ENCODE results near the gene ACVRL1.

The ACVRL1 gene

DNA sequence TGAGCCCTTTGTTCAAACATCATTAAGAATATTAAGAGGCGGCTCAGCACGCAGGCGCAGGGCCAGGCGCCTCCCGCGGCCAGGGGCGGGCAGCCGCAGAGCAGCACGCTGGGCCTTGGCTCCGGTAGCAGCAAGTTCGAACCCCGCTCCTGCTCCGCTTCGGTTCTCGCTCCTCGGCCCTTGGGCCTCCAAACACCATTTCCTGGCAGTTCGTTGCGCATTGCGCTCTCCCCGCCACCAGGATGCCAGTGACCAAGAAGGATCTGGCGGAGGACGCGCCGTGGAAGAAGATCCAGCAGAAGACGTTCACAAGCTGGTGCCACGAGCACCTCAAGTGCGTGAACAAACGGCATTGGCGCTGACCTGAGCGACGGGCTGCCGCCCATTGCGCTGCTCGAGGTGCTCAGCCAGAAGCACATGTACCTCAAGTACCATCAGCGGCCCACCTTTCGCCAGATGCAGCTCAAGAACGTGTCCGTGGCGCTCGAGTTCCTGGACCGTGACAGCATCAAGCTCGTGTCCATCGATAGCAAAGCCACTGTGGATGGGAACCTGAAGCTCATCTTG is 6.9 kb upstream of the ACVRL1 start:
- no peak for FAIRE-seq

- no peak for FAIRE-seq
These were observed 6.0 kb upstream of the ACVRL1 start for GRCh38 chr12:51901121-51901817.

DNA sequence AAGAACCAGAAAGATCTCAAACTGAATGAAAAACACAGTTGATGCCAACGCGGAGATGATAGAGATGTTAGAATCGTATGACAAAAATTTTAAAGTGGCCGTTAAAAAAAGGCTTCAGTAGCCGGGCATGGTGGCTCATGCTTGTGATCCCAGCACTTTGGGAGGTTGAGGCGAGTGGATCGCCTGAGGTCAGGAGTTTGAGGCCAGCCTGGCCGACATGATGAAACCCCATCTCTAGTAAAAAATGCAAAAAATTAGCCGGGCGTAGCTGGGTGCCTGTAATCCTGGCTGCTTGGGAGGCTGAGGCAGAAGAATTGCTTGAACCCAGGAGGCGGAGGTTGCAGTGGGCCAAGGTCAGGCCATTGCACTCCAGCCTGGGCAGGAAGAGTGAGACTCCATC is 5.4 kb upstream of the ACVRL1 start:
- no peak for FAIRE-seq

DNA sequence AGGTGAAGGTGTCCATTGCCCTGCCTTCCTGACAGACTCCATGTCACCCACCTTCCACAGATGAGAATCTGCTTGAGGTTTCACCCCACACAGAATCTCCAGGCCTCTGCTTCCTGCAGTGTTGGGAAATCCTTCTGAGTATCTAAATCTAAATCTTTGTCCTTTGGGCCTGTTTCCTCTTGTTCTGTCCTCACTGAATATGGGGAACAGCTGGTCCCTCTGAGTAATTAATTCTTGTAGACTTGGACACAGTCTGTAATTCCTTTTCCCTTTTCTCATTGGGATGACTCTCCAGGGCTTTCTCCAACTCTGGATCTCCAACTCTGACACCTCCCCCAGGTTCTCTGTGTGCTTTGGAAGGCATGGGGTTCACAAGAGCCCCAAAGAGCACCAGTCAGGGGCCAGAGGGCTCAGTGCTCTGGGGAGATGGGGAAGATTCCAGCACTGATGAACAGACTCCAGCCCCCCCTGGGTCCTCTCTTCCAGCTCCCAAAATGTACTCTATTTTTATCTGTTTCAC is 2.3 kb upstream of the ACVRL1 start:
- no peak for FAIRE-seq

GRCh38 chr12:51905471-51906429 is 1.6 kb upstream of the ACVRL1 start:
- no peak for FAIRE-seq

DNA sequence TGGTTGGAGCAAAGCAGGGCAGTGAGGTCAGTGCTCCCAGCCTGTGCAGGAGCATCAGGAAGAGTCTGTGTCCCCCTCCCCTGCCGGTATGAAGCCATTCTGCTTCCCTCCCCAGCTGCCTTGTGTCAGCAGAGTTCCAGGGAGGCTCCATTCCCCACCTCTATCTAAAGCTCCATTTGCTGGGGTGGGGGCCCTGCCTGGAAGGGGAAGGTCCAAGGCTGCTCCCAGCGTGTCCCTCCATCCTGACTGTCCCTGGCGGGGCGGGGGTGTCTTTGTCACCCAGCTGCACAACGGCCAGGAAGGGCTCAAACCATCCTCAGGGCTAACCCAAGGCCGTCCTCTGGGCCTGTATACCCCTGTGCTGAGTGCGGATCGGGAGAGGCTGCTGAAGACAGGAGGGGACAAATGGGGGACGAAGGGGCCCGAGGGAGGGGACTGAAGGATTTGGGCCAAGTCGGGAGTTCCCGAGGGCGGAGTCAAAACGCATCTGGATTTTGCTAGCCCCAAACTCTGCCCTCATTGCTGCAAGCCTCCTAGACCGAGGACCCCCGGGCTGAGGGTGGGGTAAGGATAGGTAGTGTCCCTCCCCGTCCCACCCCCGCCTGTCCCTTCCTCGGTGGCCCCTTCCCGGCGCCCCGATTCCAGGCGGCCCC is 748 bp upstream of the ACVRL1 start:
- FAIRE-seq = no peak

DNA sequence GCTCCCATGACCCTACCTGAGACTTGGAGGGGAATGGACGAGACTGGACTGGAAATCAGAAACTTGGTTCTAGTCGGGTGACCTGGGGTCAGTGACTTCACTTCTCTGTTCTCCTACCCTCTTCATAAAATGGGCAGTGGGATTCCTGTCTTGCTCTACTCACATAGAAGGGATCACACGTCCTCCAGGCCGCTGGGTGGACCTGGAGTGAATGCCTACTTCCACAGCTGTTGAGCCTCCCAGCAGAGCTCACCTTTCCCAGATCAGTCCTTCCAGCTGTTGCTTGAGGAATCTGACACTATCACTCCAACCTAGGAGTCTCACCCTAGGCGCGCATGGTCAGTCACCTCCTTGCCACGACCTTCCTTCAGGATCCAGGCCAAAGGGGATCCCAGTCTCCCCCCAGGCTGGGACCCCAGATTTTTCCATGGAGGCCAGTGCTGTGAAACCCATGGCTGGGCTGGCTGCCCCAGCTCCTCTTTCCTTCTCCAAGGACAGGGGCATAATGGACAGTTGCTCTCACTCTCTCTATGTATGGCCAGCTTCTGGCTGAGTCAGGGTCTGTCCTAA is 637 bp downstream of the ACVRL1 start:
- no peak for FAIRE-seq

DNA sequence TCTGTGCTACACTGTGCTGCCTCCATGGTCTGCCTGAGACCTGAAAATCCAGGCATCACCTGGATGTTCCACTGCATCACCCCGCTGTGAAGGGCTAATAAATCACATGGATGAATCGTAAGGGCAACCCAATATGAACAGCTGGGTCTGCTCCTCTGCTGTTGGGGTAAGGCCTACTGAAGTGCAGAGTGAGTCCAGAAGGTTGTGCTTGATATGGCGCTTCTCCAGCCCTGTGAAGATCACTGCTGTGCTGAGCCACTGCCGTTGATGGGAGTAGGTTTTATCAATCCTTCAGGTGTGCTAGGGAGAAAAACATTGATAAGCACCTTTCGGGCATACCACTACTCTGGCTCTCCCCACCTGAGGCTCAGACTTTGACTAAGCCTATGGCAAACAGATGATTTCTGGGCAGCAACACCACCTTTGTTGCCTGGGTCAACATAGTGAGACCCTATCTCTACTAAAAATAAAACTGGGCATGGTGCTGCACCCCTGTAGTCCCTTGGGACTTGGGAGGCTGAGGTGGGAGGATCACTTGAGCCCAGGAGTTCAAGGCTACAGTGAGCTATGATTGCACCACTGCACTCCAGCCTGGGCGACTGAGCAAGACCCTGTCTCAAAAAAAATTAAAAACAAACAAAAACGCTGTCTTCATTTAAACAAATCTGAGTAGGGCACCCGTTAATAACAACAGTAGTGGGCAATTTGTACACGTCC is 1.7 kb downstream of the ACVRL1 start:
- no peak for FAIRE-seq

- no peak for FAIRE-seq
These were observed 2.9 kb downstream of the ACVRL1 start for GRCh38 chr12:51910168-51910567.

- no peak for FAIRE-seq
These were observed 3.4 kb downstream of the ACVRL1 start for GRCh38 chr12:51910691-51911090.

DNA sequence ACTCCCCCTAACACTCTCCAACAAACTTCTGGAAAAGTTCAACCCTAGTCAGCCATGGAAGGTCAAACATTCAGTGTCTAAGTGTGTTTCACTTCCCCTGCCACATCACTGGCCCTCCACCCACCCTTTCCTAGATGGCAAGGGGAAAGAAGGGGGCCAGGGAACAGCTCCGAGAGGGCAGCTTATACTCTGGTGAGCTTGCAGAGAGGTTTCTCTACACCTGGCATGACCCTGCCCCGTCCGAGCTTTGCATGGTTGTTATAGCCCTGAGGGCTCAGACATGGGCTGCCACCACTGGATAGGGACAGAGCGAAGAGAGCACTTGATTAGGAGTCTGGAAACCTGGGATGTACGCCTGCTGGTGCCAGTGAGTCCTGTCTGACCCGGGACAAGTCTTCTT is 4.0 kb downstream of the ACVRL1 start:
- no peak for FAIRE-seq

DNA sequence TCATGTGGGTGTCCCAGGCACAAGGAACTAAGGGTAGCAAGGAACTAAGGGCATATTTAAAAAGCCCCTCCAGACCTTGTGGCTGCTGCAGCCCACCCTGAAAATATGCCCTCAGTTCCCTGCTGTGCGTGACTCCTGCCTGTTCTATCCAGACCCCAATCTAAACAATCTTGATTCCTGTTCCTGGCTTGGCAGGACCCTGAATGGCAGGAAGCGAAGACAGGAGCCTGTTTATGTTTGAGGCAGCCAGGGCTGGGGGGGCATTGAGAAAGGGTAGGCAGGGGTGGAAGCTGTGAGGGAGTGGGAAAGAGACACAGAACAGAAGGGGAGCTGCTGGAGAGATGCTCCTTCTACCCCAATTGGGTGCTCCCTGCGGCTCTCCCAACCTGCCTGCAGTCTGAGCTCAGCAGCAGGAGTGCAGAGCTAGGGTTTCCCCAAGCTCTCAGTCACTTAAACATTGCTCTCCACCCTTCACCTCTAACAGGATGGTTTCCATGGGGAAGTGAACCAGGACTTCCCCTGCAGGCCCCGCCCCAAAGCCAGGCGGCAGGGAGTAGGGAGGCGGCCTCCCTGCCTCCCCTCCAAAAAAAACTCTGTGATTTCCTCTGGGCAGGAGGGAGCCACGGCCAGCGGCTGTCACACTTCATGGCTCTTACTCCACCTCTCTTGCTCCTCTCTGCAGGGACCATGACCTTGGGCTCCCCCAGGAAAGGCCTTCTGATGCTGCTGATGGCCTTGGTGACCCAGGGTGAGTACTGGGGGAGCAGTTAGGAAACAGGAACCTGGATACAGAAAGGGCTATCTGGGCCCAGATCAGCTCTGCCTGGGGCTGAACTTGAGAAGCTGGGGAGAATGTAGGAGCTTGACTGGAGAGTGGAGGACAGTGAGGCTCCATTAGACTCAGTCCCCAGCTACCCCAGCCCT is 4.7 kb downstream of the ACVRL1 start:
- FAIRE-seq = no peak

- no peak for FAIRE-seq
These were observed 6.0 kb downstream of the ACVRL1 start for GRCh38 chr12:51913071-51914033.

DNA sequence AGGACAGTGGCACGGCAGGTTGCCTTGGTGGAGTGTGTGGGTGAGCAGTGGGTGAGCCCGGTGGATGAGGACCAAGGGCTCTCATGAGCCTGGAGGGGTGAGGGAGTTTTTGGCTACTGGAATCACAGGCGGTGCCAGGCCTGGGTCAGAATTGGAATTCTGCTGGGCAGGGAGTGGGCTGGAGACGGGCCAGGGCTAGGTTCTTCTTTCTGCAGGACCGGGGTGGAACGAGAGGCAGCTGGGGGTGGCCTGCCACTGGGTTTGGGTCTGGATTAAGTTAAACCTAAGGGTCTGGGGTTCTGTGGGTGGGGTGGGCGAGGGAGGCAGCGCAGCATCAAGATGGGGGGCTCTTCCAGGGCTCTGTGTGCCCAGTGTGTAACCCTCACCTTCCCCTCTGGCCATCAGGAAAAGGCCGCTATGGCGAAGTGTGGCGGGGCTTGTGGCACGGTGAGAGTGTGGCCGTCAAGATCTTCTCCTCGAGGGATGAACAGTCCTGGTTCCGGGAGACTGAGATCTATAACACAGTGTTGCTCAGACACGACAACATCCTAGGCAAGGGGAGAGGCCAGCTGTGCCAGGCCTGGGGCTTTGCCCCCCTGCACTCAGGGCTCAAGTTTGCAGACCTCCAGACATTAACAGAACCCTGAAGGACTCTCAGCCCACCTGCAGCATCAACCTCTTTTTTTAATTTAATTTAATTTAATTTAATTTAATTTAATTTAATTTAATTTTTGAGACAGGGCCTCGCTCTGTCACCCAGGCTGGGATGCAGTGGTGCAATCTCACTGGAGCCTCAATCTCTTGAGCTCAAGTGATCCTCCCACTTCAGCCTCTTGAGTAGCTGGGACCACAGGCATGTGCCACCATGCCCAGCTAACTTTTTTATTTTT is 7.0 kb downstream of the ACVRL1 start:
- FAIRE-seq = no peak

DNA sequence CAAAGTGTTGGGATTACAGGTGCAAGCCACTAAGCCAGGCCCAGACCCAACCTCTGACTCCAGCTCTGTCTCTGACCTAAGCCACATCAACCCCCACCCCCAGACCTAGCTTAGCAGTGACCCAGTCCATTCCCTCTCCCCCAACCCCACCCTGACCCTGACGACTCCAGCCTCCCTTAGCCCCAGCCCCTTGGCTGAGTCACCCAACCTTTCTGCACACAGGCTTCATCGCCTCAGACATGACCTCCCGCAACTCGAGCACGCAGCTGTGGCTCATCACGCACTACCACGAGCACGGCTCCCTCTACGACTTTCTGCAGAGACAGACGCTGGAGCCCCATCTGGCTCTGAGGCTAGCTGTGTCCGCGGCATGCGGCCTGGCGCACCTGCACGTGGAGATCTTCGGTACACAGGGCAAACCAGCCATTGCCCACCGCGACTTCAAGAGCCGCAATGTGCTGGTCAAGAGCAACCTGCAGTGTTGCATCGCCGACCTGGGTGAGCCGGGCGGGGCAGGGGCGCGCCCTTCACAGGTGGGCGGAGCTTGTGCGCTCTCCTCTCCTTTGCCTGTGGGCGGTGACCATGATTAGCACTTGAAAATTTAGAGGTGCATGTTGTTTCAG is 7.8 kb downstream of the ACVRL1 start:
- no peak for FAIRE-seq

GRCh38 chr12:51915951-51916350 is 8.6 kb downstream of the ACVRL1 start:
- no peak for FAIRE-seq

DNA sequence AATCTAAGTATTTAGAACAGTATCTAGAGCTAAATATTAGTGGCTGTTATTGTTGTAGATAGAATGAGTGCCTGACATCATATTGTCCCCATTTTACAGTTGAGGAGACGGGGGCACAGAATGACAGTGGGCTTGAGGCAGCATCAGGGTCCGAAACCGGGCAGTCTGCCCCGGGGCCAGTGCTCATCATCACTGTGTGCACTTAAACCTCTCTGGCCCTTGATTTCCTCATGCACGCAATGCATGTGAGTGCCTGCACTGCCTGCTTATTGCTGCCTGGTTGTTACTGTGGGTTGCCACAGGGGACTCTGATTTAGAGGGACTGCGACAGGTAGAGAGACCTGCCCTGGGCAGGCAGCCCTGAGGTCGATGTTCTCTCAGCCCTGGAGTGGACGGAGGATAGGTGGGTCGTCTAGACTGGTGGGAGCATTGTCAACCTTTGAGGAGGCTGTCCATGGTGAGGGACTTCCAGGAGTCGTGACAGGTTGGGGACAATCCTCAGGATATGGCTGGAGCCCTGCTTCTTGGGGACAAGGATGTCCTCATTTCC is 9.8 kb downstream of the ACVRL1 start:
- FAIRE-seq = no peak
